K562 (cell line): ENCODE measurements around the gene TMEM107. TPM values are rescaled to one million over a fixed set of nuclear protein-coding genes. Genes with fewer than 3 reads are reported as not detected.

ENCODE experiments used
- ATF7 ChIP-seq: fragments of 450-650 bp; IDR thresholded peaks from 2 replicates; pipeline ENCODE4 v1.7.1; 2014; ENCODE audit warnings: mild to moderate bottlenecking, moderate library complexity
- BHLHE40 ChIP-seq: IDR thresholded peaks from 2 replicates; pipeline ENCODE4 v1.6.1; 2011; ENCODE audit warnings: low read length, improper control_type of control experiment
- CREB3L1 ChIP-seq: fragments of 450-650 bp; IDR thresholded peaks from 2 replicates; pipeline ENCODE4 v1.6.1; 2014; ENCODE audit warnings: low read depth, mild to moderate bottlenecking, moderate library complexity, borderline replicate concordance
- CTCF ChIP-seq, 3 experiments: IDR thresholded peaks in 2 of 3; conservative IDR thresholded peaks in 1 of 3; 2 replicates each; pipeline ENCODE4 v1.5.1; 2011 to 2012; ENCODE audit warnings: low read length in 3 of 3, mild to moderate bottlenecking in 3 of 3, control low read depth in 2 of 3, improper control_type of control experiment in 1 of 3, inconsistent platforms in 1 of 3, low read depth in 1 of 3, mixed read lengths in 1 of 3, moderate library complexity in 1 of 3; ENCODE audit not compliant: insufficient read depth in 2 of 3
- ETV5 ChIP-seq: sonication (generic); formaldehyde crosslinking; IDR thresholded peaks from 2 replicates; pipeline ENCODE4 v1.4.0; 2020; ENCODE audit warnings: low read depth, mild to moderate bottlenecking, missing genetic modification reagents
- FOXA3 ChIP-seq, 2 experiments: fragments of 450-650 bp in 1 of 2; sonication (generic) in 1 of 2; formaldehyde crosslinking; IDR thresholded peaks in 1 of 2; conservative IDR thresholded peaks in 1 of 2; 2 replicates each; pipeline versions ENCODE4 v1.4.0 to v1.8.0; 2020 to 2022; ENCODE audit warnings: mild to moderate bottlenecking in 2 of 2, missing genetic modification reagents in 1 of 2
- FOXJ3 ChIP-seq: sonication (generic); formaldehyde crosslinking; IDR thresholded peaks from 2 replicates; pipeline ENCODE4 v1.4.0; 2020; ENCODE audit warnings: mild to moderate bottlenecking, missing genetic modification reagents
- HCFC1 ChIP-seq: IDR thresholded peaks from 2 replicates; pipeline ENCODE4 v1.6.1; 2012; ENCODE audit warnings: low read depth, low read length, improper control_type of control experiment
- KDM5B ChIP-seq: fragments of 200-600 bp; sonication (generic); IDR thresholded peaks from 2 replicates; pipeline ENCODE4 v1.6.1; 2012; ENCODE audit warnings: low read depth, mild to moderate bottlenecking, moderate library complexity, low read length, control low read depth, inconsistent platforms; ENCODE audit not compliant: insufficient replicate concordance
- KLF16 ChIP-seq: IDR thresholded peaks from 2 replicates; pipeline ENCODE4 v1.6.1; 2016; ENCODE audit warnings: antibody characterized with exemption
- MTA1 ChIP-seq: fragments of 450-650 bp; IDR thresholded peaks from 2 replicates; pipeline ENCODE4 v1.6.1; 2017; ENCODE audit warnings: borderline replicate concordance
- NR2C2 ChIP-seq, 2 experiments: fragments of 200-800 bp in 1 of 2; sonication (Bioruptor generic) in 1 of 2; sonication (generic) in 1 of 2; formaldehyde crosslinking in 1 of 2; IDR thresholded peaks; 2 replicates each; pipeline versions ENCODE4 v1.6.1 to v1.8.0; 2016 to 2022; ENCODE audit warnings: mild to moderate bottlenecking in 1 of 2, missing compliant biosample characterization in 1 of 2, missing genetic modification characterization in 1 of 2, missing genetic modification reagents in 1 of 2
- NRF1 ChIP-seq, 2 experiments: fragments of 450-650 bp; IDR thresholded peaks in 1 of 2; conservative IDR thresholded peaks in 1 of 2; 2 replicates each; pipeline ENCODE4 v1.6.1; 2014; ENCODE audit warnings: mild to moderate bottlenecking in 2 of 2
- POLR2B ChIP-seq: fragments of 450-650 bp; IDR thresholded peaks from 2 replicates; pipeline ENCODE4 v1.6.1; 2018; ENCODE audit warnings: low read depth; ENCODE audit not compliant: partially characterized antibody
- PTBP1 ChIP-seq: fragments of 200-400 bp; formaldehyde crosslinking; IDR thresholded peaks from 2 replicates; pipeline ENCODE4 v1.6.1; 2017; ENCODE audit warnings: low read depth, low read length
- RAD21 ChIP-seq, 2 experiments: fragments of 250-450 bp in 1 of 2; fragments of 450-650 bp in 1 of 2; sonication (Bioruptor Pico) in 1 of 2; formaldehyde crosslinking in 1 of 2; IDR thresholded peaks in 1 of 2; conservative IDR thresholded peaks in 1 of 2; 2 replicates each; pipeline versions ENCODE4 v1.4.0 to v1.8.0; 2020 to 2022; ENCODE audit warnings: mild to moderate bottlenecking in 2 of 2, moderate library complexity in 1 of 2
- RFX7 ChIP-seq: fragments of 250-450 bp; sonication (Bioruptor Pico); IDR thresholded peaks from 2 replicates; pipeline ENCODE4 v1.5.1; 2021; ENCODE audit warnings: mild to moderate bottlenecking
- SP1 ChIP-seq: sonication (generic); formaldehyde crosslinking; IDR thresholded peaks from 2 replicates; pipeline ENCODE4 v1.8.1; 2022; ENCODE audit warnings: mild to moderate bottlenecking, missing genetic modification reagents
- ZBED1 ChIP-seq: IDR thresholded peaks from 2 replicates; pipeline ENCODE4 v1.6.1; 2014
- ZNF23 ChIP-seq: fragments of 250-450 bp; sonication (Bioruptor Pico); IDR thresholded peaks from 2 replicates; pipeline ENCODE4 v1.4.0; 2020; ENCODE audit warnings: mild to moderate bottlenecking
- ZNF449 ChIP-seq: fragments of 250-450 bp; sonication (Bioruptor Pico); IDR thresholded peaks from 2 replicates; pipeline ENCODE4 v1.8.0; 2022; ENCODE audit warnings: moderate library complexity, mild to moderate bottlenecking, inconsistent platforms
- ZNF668 ChIP-seq: fragments of 250-450 bp; sonication (Bioruptor Pico); IDR thresholded peaks from 2 replicates; pipeline ENCODE4 v1.8.0; 2022; ENCODE audit warnings: mild to moderate bottlenecking, inconsistent platforms
- ZNF780A ChIP-seq: fragments of 250-450 bp; sonication (Bioruptor Pico); IDR thresholded peaks from 2 replicates; pipeline ENCODE4 v1.5.0; 2021; ENCODE audit warnings: mild to moderate bottlenecking
- polyA plus RNA-seq, 8 experiments: library from polyadenylated mRNA; depleted of rRNA in 4 of 8; stranded (reverse) in 5 of 8; unstranded in 3 of 8; fragments of >200 nt; fragmentation: Nextera tagmentation in 2 of 8; fragmentation: Illumina TruSeq in 1 of 8; extraction: Ambion mirVana in 2 of 8; extraction: Trizol in 1 of 8; gene quantifications; 2 replicates each; pipeline versions ENCODE4 v1.2.1 to v1.2.3, GENCODE V29; 2011 to 2014; ENCODE audit warnings: inconsistent platforms in 1 of 8, missing spikeins in 1 of 8
- total RNA-seq, 7 experiments: library from RNA; depleted of rRNA in 6 of 7; stranded (reverse); fragments of >200 nt in 6 of 7; fragmentation: Illumina TruSeq in 2 of 7; extraction: Trizol in 2 of 7; gene quantifications; 2 replicates each; pipeline versions ENCODE4 v1.2.1 to v1.2.3, GENCODE V29; 2011 to 2021; ENCODE audit warnings: low replicate concordance in 1 of 7

TMEM107 gene
- total and polyA plus RNA-seq, 9 of the 15 experiments (the other 6 are each of a cell fraction or from before 2014, with no cell fraction given): 7.1 to 26.2 (median 16.9) TPM

GRCh38 chr17:8156246-8156992 is 19.8 kb downstream of the TMEM107 start (continued):
- TF ChIP-seq ZNF780A (CRISPR knock-in tag) (no peak), KDM5B (no peak), ZNF23 (no peak), NR2C2 (CRISPR knock-in tag; IDR thresholded peaks at IDR 0.05) (peak; percentile 70), NR2C2 (tag; IDR thresholded peaks at IDR 0.05) (peak; percentile 97), BHLHE40 (peak; percentile 98), MTA1 (0 out of 2 replicates have a peak, but pooled peaks have one; percentile 14), CTCF (IDR thresholded peaks at IDR 0.05 in 2 of 3, conservative IDR thresholded peaks at IDR 0.05 in 1 of 3; ENCODE audit: insufficient read depth in 2 of 3, low read depth in 1 of 3, low read length in 3 of 3) (peak; percentile 30 to 43 (median 43); a peak in 4 of 6 replicates), KLF16 (0 out of 2 replicates have a peak, but pooled peaks have one; percentile 27), ETV5 (peak; percentile 23; the same call in 1 of the 2 replicates), POLR2B (peak; percentile 61), ZBED1 (no peak), FOXA3 (CRISPR knock-in tag; conservative IDR thresholded peaks at IDR 0.05 in 1 of 2, IDR thresholded peaks at IDR 0.05 in 1 of 2) (peak; percentile 82 to 98), RFX7 (CRISPR knock-in tag) (no peak), ATF7 (peak; percentile 95), SP1 (CRISPR knock-in tag) (peak; percentile 98), HCFC1 (0 out of 2 replicates have a peak, but pooled peaks have one; percentile 27), RAD21 (CRISPR knock-in tag; conservative IDR thresholded peaks at IDR 0.05 in 1 of 2, IDR thresholded peaks at IDR 0.05 in 1 of 2) (peak in 1 of 2 experiments; percentile 5; a peak in 1 of 4 replicates), CREB3L1 (0 out of 2 replicates have a peak, but pooled peaks have one; percentile 44), PTBP1 (no peak), NRF1 (conservative IDR thresholded peaks at IDR 0.05 in 1 of 2, IDR thresholded peaks at IDR 0.05 in 1 of 2) (peak; percentile 94 to 95), FOXJ3 (CRISPR knock-in tag) (no peak; the same call in 1 of the 2 replicates), ZNF668 (CRISPR knock-in tag) (no peak), ZNF449 (CRISPR knock-in tag) (no peak)
